NB4 (cell line): ENCODE data around the gene ERCC2.

ENCODE experiments used
- DNase-seq: peaks from one replicate; pipeline ENCODE4 v3.0.0; 2010; ENCODE audit warnings: low read depth
- H3K4me3 ChIP-seq: one replicate; pipeline ENCODE4 v1.5.1; 2011; ENCODE audit warnings: mild to moderate bottlenecking, low read depth, low read length, moderate library complexity
- MYC ChIP-seq: IDR thresholded peaks from 2 replicates; pipeline ENCODE4 v1.6.1; 2011; ENCODE audit warnings: low read depth, low read length
- POLR2A ChIP-seq: IDR thresholded peaks from 2 replicates; pipeline ENCODE4 v1.6.1; 2011; ENCODE audit warnings: mild to moderate bottlenecking; ENCODE audit not compliant: insufficient read length; ENCODE audit errors: extremely low read depth
- TF ChIP-seq, protein P1 (sequence below): IDR thresholded peaks from 2 replicates; pipeline ENCODE4 v1.6.1; 2011; ENCODE audit warnings: low read depth, low read length
- TF ChIP-seq, protein P2 (sequence below): IDR thresholded peaks from one replicate; pipeline ENCODE4 v1.5.1; 2012; ENCODE audit warnings: low read depth, low read length

Gene ERCC2

DNA sequence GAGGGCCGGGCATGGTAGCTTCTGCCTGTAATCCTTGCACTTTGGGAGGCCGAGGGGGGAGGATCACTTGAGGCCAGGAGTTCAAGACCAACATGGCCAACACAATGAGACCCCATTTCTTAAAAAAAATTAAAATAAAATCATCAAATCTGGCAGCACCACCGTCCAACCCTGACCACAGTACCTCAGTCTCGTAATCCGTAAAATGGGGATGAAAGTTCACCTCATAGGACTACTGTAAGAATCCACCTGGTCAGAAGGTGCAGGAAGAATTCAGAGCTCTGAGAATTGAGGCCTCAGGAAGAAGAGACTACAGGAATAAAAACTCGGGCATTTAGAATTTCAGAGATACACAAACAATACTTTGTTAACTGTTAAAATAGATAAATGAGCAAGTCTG, 31.4 kb upstream of the ERCC2 start:
- no peak overlapping the region for H3K4me3 ChIP-seq

DNA sequence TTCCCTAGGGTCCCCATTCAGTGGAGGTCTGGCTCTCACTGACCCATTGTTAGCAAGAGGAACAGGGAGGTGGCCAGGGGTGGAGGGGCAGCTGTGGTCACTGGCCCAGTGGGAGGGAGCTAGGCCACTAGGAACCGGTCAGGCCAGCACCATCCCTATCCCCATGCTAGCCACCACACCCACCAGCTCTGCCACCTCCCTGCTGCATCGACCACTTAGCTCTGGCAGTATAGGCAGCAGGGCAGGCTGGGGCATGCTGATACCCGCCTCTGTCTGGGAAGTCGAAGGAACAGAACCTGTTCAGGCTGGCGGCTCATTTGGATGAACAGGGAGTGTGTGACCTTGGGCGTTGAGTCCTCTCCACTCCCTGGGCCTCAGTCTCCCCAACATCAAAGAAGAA, 29.8 kb upstream of the ERCC2 start:
- H3K4me3 ChIP-seq, result no peak overlapping the region
- no peak for DNase-seq
- TF ChIP-seq MYC (no peak), POLR2A (no peak)
- TF ChIP-seq, protein P1, sequence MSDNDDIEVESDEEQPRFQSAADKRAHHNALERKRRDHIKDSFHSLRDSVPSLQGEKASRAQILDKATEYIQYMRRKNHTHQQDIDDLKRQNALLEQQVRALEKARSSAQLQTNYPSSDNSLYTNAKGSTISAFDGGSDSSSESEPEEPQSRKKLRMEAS, result no peak
- TF ChIP-seq, protein P2, sequence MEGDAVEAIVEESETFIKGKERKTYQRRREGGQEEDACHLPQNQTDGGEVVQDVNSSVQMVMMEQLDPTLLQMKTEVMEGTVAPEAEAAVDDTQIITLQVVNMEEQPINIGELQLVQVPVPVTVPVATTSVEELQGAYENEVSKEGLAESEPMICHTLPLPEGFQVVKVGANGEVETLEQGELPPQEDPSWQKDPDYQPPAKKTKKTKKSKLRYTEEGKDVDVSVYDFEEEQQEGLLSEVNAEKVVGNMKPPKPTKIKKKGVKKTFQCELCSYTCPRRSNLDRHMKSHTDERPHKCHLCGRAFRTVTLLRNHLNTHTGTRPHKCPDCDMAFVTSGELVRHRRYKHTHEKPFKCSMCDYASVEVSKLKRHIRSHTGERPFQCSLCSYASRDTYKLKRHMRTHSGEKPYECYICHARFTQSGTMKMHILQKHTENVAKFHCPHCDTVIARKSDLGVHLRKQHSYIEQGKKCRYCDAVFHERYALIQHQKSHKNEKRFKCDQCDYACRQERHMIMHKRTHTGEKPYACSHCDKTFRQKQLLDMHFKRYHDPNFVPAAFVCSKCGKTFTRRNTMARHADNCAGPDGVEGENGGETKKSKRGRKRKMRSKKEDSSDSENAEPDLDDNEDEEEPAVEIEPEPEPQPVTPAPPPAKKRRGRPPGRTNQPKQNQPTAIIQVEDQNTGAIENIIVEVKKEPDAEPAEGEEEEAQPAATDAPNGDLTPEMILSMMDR, result no peak

More for the DNA sequence above, 31.4 kb upstream of the ERCC2 start:
- DNase-seq, result no peak
- TF ChIP-seq, protein P2, result no peak
- TF ChIP-seq, protein P1, result no peak
- TF ChIP-seq POLR2A, result no peak
- TF ChIP-seq MYC, result no peak

DNA sequence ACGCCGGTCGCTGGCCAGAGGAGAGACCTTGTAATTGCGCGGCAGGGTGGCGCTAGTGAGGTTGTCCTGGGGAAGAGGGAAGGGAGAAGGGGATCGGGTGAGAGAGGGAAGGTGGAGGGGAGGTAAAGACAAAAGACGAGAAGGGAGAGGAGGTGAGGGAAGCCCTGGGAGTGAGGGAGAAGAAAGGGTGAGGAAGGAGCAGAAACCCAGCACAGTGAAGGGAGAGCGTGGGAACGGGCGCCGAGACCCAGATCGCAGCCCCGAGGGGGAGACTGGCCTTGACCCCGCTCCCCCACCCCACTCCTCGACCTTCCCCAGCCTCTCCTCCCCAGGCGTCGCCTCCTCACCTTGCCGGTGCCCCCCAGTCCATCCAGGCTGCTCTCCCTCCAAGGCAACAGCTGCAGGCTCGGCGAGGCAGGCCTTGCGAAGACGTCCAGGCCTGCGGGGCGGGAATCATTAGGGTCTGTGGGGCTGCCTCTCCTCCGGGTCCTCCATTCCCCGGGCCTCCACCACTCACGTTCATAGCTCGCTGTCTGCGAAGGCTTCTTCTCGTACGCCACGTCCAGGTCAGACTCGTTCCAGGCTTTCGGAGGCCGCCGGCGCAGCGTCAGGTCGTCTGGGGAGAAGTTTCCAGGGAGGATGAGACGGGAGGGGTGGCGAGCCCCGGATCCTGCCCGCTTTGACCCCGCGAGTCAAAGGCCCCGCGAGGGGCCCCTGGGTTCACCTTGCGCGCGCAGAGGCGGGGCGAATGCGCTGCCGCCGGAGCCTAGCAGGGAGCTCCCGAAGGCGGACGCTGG, 25.6 kb upstream of the ERCC2 start:
- peak; percentile 36 for DNase-seq
- no peak overlapping the region for H3K4me3 ChIP-seq
- TF ChIP-seq MYC (no peak), POLR2A (no peak)
- TF ChIP-seq, protein P2, result peak; percentile 28
- TF ChIP-seq, protein P1, result no peak

DNA sequence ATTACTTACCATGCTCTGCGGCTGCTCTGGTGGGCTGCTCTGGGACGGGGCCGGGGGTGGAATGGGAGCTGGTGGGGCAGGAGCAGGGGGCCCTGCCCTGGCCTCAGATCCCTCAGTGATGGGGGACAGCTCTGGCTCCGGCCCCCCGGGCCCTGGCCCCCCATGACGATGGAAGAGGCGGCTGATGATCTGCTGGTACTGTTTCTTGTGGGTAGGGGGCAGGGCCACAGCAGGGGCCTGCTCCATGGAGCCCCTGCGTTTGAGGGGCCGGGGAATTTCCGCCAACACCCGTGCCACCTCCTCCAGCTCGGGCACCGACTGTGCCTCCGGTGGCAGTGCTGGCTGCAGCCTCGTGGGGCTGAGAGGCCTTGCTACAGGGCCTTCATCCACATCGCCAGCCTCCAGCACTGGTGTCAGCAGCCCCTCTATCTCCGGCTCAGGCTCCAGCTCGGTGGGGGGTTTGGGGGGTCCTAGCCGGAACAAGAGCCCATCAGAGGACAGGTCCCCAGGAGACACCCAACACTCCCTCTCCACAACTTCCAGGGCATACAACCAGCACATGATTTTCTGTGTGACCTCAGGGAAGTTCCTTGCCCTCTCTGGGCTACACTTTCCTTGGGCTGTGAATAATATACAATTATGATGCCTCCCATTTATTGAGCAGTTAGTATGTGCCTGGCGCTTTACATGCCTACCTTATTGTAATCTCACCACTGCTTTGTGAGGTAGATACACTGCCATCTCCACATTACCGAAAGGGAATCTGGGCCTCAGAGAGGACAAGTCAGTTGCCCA, 21.7 kb upstream of the ERCC2 start:
- no peak for DNase-seq
- TF ChIP-seq, protein P1, result no peak
- no peak for TF ChIP-seq POLR2A
- TF ChIP-seq, protein P2, result no peak
- no peak for TF ChIP-seq MYC
- no peak overlapping the region for H3K4me3 ChIP-seq

DNA sequence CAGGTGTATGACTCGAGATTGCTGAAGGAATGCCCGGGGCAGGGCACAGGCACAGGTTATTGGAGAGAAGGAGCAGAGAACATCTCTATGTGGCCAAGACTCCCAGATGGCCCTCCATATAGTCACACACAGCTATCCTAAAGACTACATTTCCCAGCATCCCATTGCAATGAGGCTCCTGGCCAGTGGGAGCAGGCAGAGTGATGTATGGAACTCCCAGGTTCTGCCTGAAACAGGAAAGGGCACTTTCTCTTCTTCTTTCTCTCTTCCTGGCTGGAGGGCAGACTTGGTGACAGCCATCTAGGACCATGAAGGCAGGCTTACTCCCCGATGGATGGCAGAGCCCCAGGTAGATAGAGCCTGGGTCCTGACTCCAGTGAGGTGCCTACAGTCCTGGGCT, 21.0 kb upstream of the ERCC2 start:
- peak; percentile 34 for DNase-seq

More for the DNA sequence above, 21.0 kb upstream of the ERCC2 start:
- no peak overlapping the region for H3K4me3 ChIP-seq
- TF ChIP-seq POLR2A (no peak), MYC (no peak)
- TF ChIP-seq, protein P2, result no peak
- TF ChIP-seq, protein P1, result no peak
